Mesendoderm (in vitro differentiated cells): ENCODE measurements around the gene CYB561D1.

Source experiments
- DNase-seq: peaks from one replicate; pipeline ENCODE4 v3.0.0; 2013
- H2AK5ac ChIP-seq: 2 replicates; pipeline ENCODE4 v1.6.1; 2013; ENCODE audit warnings: low read length, inconsistent platforms
- H2BK120ac ChIP-seq: 2 replicates; pipeline ENCODE4 v1.6.1; 2013; ENCODE audit warnings: low read depth, mild to moderate bottlenecking, low read length, moderate library complexity, mixed read lengths
- H2BK15ac ChIP-seq: replicated peaks from 2 replicates; pipeline ENCODE4 v1.6.1; 2013; ENCODE audit warnings: low read depth, mild to moderate bottlenecking, moderate library complexity
- H2BK5ac ChIP-seq: 2 replicates; pipeline ENCODE4 v1.6.1; 2013; ENCODE audit warnings: low read length, inconsistent platforms
- H3K18ac ChIP-seq: 2 replicates; pipeline ENCODE4 v1.6.1; 2013; ENCODE audit warnings: mild to moderate bottlenecking, low read length, mixed read lengths
- H3K23ac ChIP-seq: one replicate; pipeline ENCODE4 v1.6.1; 2013; ENCODE audit warnings: low read length
- H3K27ac ChIP-seq: 2 replicates; pipeline ENCODE4 v1.5.1; 2013; ENCODE audit warnings: low read depth, mild to moderate bottlenecking, inconsistent platforms, low read length, moderate library complexity
- H3K27me3 ChIP-seq: 2 replicates; pipeline ENCODE4 v1.6.1; 2013; ENCODE audit warnings: low read length, control low read depth, mild to moderate bottlenecking, inconsistent platforms; ENCODE audit not compliant: insufficient read depth, poor library complexity
- H3K36me3 ChIP-seq: 2 replicates; pipeline ENCODE4 v1.6.1; 2013; ENCODE audit warnings: low read length, inconsistent platforms; ENCODE audit not compliant: control insufficient read depth, insufficient read depth
- H3K4ac ChIP-seq: one replicate; pipeline ENCODE4 v1.6.1; 2013; ENCODE audit warnings: low read depth, mild to moderate bottlenecking, low read length, moderate library complexity
- H3K4me1 ChIP-seq: 2 replicates; pipeline ENCODE4 v1.6.1; 2013; ENCODE audit warnings: low read depth, low read length, inconsistent platforms; ENCODE audit not compliant: control insufficient read depth
- H3K4me2 ChIP-seq: 2 replicates; pipeline ENCODE4 v1.6.1; 2013; ENCODE audit warnings: low read length
- H3K4me3 ChIP-seq: 2 replicates; pipeline ENCODE4 v1.5.1; 2013; ENCODE audit warnings: mild to moderate bottlenecking, low read length
- H3K56ac ChIP-seq: one replicate; pipeline ENCODE4 v1.6.1; 2013; ENCODE audit warnings: low read length
- H3K79me1 ChIP-seq: 2 replicates; pipeline ENCODE4 v1.6.1; 2013; ENCODE audit warnings: low read length, inconsistent platforms
- H3K79me2 ChIP-seq: 2 replicates; pipeline ENCODE4 v1.6.1; 2013; ENCODE audit warnings: mild to moderate bottlenecking, low read length; ENCODE audit not compliant: control insufficient read depth, insufficient read depth
- H3K9ac ChIP-seq: 2 replicates; pipeline ENCODE4 v1.6.1; 2013; ENCODE audit warnings: low read length, inconsistent platforms
- H4K5ac ChIP-seq: one replicate; pipeline ENCODE4 v1.6.1; 2013; ENCODE audit warnings: low read length
- H4K8ac ChIP-seq: one replicate; pipeline ENCODE4 v1.6.1; 2013; ENCODE audit warnings: low read depth, mild to moderate bottlenecking, control low read depth, low read length, moderate library complexity
- WGBS: extraction: QIAGEN DNeasy Blood & Tissue Kit; methylation state at CpG from one replicate; pipeline ENCODE4 v1.1.7; 2013; ENCODE audit warnings: low lambda C conversion rate, missing lambda C conversion rate; ENCODE audit not compliant: insufficient coverage; ENCODE audit errors: extremely low coverage; 5-methylcytosine and 5-hydroxymethylcytosine counted together

Gene CYB561D1

GRCh38 chr1:109522026-109522425 lies 28.1 kb downstream of the CYB561D1 start:
- H3K18ac ChIP-seq = no peak overlapping the region
- H3K23ac ChIP-seq = no peak overlapping the region
- H3K4ac ChIP-seq = no peak overlapping the region
- no peaks in the 10 kb centered on the region for H3K79me1 ChIP-seq
- no peaks in the 10 kb centered on the region for H3K4me1 ChIP-seq
- no peak overlapping the region for H2BK15ac ChIP-seq
- no peak overlapping the region for H3K9ac ChIP-seq
- no peaks in the 10 kb centered on the region for H3K36me3 ChIP-seq
- H3K56ac ChIP-seq = no peak overlapping the region
- H3K27me3 ChIP-seq = no peaks in the 10 kb centered on the region
- no peak overlapping the region for H3K4me3 ChIP-seq
- H3K27ac ChIP-seq = no peak overlapping the region
- no CpG with 5 or more reads among the region's 7 CpGs for WGBS
- no peak overlapping the region for H4K5ac ChIP-seq
- DNase-seq = no peak
- no peak overlapping the region for H4K8ac ChIP-seq
- H2BK120ac ChIP-seq = no peak overlapping the region
- H2AK5ac ChIP-seq = no peak overlapping the region
- no peak overlapping the region for H3K4me2 ChIP-seq
- no peaks in the 10 kb centered on the region for H3K79me2 ChIP-seq
- H2BK5ac ChIP-seq = no peak overlapping the region

GRCh38 chr1:109523706-109524105 lies 29.8 kb downstream of the CYB561D1 start:
- Histone ChIP-seq H3K4ac (no peak overlapping the region), H2AK5ac (no peak overlapping the region), H2BK15ac (no peak overlapping the region), H3K79me1 (no peaks in the 10 kb centered on the region), H3K18ac (no peak overlapping the region), H3K9ac (no peak overlapping the region), H3K4me2 (no peak overlapping the region), H3K4me1 (no peaks in the 10 kb centered on the region), H3K56ac (no peak overlapping the region), H4K5ac (no peak overlapping the region), H2BK5ac (no peak overlapping the region), H3K79me2 (no peaks in the 10 kb centered on the region), H3K23ac (no peak overlapping the region), H3K27me3 (no peaks in the 10 kb centered on the region), H3K27ac (no peak overlapping the region), H4K8ac (no peak overlapping the region), H3K4me3 (no peak overlapping the region), H3K36me3 (no peaks in the 10 kb centered on the region), H2BK120ac (no peak overlapping the region)
- no CpG with 5 or more reads among the region's 2 CpGs for WGBS
- DNase-seq = no peak

DNA sequence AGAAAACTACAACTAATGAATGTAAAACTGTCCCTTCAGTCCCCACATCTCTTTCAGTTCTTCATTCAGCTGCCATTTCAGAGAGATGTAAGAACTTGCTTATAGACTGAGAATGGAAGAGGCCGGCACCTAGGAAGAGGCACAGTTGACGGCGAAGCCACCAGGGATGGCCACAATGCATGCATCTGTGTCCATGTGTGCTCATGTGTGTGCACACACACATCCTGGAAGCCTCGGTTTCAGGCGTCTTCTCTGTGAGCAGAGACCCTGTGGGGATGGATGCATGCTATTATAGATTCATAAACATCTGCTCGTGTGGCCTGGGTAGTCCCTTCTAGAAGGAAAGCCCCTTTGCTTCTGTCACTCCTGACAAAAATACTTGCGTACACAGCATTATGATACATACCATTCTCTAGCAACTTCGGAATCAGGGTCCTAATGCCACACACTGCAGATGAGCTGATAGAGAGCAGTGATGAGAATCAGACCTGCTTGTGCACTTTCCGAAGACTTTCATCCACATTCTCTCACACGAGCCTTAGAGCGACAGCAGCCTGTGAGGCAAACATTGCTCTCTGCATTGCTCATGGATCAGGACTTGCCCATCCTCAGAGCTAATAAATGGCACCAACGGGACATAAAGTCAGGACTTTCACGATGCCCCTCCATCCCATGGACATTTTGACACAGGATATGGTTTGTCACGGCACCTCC lies 33.4 kb downstream of the CYB561D1 start:
- no peak overlapping the region for H2BK15ac ChIP-seq
- no peaks in the 10 kb centered on the region for H3K36me3 ChIP-seq
- H4K8ac ChIP-seq = no peak overlapping the region
- no peaks in the 10 kb centered on the region for H3K4me1 ChIP-seq
- no peak overlapping the region for H4K5ac ChIP-seq
- no peak overlapping the region for H2BK5ac ChIP-seq
- DNase-seq = no peak
- H3K9ac ChIP-seq = no peak overlapping the region
- no peak overlapping the region for H3K4me3 ChIP-seq
- no peak overlapping the region for H3K4ac ChIP-seq
- H2BK120ac ChIP-seq = no peak overlapping the region
- H3K23ac ChIP-seq = no peak overlapping the region
- H3K4me2 ChIP-seq = no peak overlapping the region
- no peaks in the 10 kb centered on the region for H3K79me1 ChIP-seq
- WGBS = no CpG with 5 or more reads among the region's 14 CpGs
- no peak overlapping the region for H2AK5ac ChIP-seq
- no peaks in the 10 kb centered on the region for H3K27me3 ChIP-seq
- H3K56ac ChIP-seq = no peak overlapping the region
- H3K18ac ChIP-seq = no peak overlapping the region
- H3K27ac ChIP-seq = no peak overlapping the region
- no peaks in the 10 kb centered on the region for H3K79me2 ChIP-seq

GRCh38 chr1:109527846-109528695 lies 34.2 kb downstream of the CYB561D1 start:
- no peak overlapping the region for H3K27ac ChIP-seq
- no peak overlapping the region for H3K56ac ChIP-seq
- H3K4me1 ChIP-seq = no peaks in the 10 kb centered on the region
- no peak overlapping the region for H3K18ac ChIP-seq
- H2BK15ac ChIP-seq = no peak overlapping the region
- no peak for DNase-seq
- H2AK5ac ChIP-seq = no peak overlapping the region
- no peaks in the 10 kb centered on the region for H3K36me3 ChIP-seq
- WGBS = no CpG with 5 or more reads among the region's 9 CpGs
- no peak overlapping the region for H3K9ac ChIP-seq
- H3K79me2 ChIP-seq = no peaks in the 10 kb centered on the region
- no peak overlapping the region for H2BK5ac ChIP-seq
- H3K23ac ChIP-seq = no peak overlapping the region
- H4K8ac ChIP-seq = no peak overlapping the region
- H4K5ac ChIP-seq = no peak overlapping the region
- no peak overlapping the region for H3K4me3 ChIP-seq
- no peaks in the 10 kb centered on the region for H3K27me3 ChIP-seq
- no peak overlapping the region for H3K4ac ChIP-seq
- H3K4me2 ChIP-seq = no peak overlapping the region
- H2BK120ac ChIP-seq = no peak overlapping the region
- no peaks in the 10 kb centered on the region for H3K79me1 ChIP-seq

DNA sequence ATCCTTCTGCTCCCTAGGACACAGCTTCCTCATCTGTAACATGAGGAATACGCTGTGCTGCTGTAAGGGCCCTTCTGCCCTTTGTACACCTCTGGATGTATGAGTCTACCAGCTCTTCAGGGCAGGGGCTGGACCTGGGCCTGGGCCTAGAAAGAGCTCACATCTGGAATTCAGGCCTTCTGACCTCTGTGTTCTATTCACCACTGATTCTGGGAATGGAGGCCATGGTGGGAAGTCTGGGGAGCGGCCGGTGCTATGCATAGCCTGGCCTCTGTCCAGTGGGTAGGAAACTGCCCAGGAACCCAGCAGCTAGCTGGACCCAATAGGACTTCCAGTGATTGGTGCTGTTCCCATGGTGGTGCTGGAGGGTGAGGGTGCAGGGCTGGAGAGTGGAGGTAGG lies 34.8 kb downstream of the CYB561D1 start:
- Histone ChIP-seq H3K18ac (no peak overlapping the region), H3K27me3 (no peaks in the 10 kb centered on the region), H3K4me1 (no peaks in the 10 kb centered on the region), H4K5ac (no peak overlapping the region), H3K79me1 (no peaks in the 10 kb centered on the region), H3K4me2 (no peak overlapping the region), H3K27ac (no peak overlapping the region), H4K8ac (no peak overlapping the region), H2BK15ac (no peak overlapping the region), H3K36me3 (no peaks in the 10 kb centered on the region), H2AK5ac (no peak overlapping the region), H2BK120ac (no peak overlapping the region), H3K23ac (no peak overlapping the region), H3K79me2 (no peaks in the 10 kb centered on the region), H2BK5ac (no peak overlapping the region), H3K4ac (no peak overlapping the region), H3K4me3 (no peak overlapping the region), H3K9ac (no peak overlapping the region), H3K56ac (no peak overlapping the region)
- no CpG with 5 or more reads among the region's 3 CpGs for WGBS
- DNase-seq = no peak
